AG09309 (cell line): ENCODE data around the gene SH3BP2.

ENCODE experiments used
- DNase-seq: peaks from one replicate; pipeline ENCODE4 v3.0.0-alpha.2; 2010; ENCODE audit warnings: low read depth
- H3K4me3 ChIP-seq: 2 replicates; pipeline ENCODE4 v1.5.1; 2011; ENCODE audit warnings: mild to moderate bottlenecking, low read depth, low read length, moderate library complexity; ENCODE audit not compliant: control insufficient read depth
- CTCF ChIP-seq: IDR thresholded peaks from 2 replicates; pipeline ENCODE4 v1.5.1; 2011; ENCODE audit warnings: mild to moderate bottlenecking, low read depth, low read length, inconsistent platforms; ENCODE audit not compliant: insufficient read depth, control insufficient read depth; ENCODE audit errors: missing control alignments

Gene SH3BP2

GRCh38 chr4:2800691-2801596 lies 8.1 kb downstream of the SH3BP2 start:
- DNase-seq: no peak
- H3K4me3 ChIP-seq: no peak overlapping the region
- TF ChIP-seq CTCF: no peak

GRCh38 chr4:2802618-2803531 lies 10.0 kb downstream of the SH3BP2 start:
- no peak for TF ChIP-seq CTCF
- no peak for DNase-seq
- no peak overlapping the region for H3K4me3 ChIP-seq

GRCh38 chr4:2803624-2804448 lies 11.0 kb downstream of the SH3BP2 start:
- no peak for TF ChIP-seq CTCF
- DNase-seq: no peak
- H3K4me3 ChIP-seq: no peak overlapping the region

- no peak for TF ChIP-seq CTCF
- no peak for DNase-seq
- no peak overlapping the region for H3K4me3 ChIP-seq
Measured at GRCh38 chr4:2804449-2804972, 11.6 kb downstream of the SH3BP2 start.

- TF ChIP-seq CTCF: no peak
- H3K4me3 ChIP-seq: no peak overlapping the region
- no peak for DNase-seq
Measured at GRCh38 chr4:2804973-2805501, 12.2 kb downstream of the SH3BP2 start.
